Measurements from ENCODE around the gene ILF3.

ILF3 gene

DNA sequence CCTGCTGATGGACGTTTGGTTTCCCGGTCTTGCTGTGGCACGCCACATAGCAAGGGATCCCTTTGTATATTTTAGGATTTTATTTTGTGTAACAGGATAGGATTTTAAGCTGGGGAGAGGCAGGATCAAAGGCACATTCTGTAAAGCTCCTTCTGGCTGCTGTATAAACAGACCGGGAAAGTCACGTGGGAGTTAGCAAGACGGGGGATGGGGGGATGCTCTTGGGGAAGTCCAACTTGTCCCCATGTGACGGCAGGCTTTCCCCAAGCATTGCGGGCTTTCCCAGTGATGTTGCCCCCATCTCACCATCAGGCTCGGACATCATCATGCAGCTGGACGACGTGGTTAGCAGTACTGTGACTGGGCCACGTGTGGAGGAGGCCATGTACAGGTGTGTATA lies 52.8 kb downstream of the ILF3 start:
- DNase-seq: no peak

GRCh38 chr19:10707440-10707839 lies 53.3 kb downstream of the ILF3 start:
- DNase-seq: no peak

DNA sequence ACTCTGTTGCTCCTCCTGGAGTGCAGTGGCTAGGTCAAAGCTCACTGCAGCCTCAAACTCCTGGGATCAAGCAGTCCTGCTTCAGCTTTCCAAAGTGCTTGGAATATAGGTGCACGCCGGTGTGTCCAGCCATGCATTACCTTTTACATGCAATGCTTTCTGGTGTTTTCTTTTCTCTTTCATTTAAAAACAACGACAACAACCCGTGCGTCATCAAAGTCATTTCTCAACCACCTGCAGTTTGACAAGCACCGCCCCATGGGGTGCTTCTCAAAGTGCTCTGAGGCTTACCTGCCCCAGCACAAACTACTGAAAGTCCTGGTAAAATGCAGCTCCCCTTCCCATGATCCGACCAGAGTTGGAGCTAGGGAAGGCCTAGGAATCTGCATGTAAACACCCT lies 54.1 kb downstream of the ILF3 start:
- DNase-seq: no peak

DNA sequence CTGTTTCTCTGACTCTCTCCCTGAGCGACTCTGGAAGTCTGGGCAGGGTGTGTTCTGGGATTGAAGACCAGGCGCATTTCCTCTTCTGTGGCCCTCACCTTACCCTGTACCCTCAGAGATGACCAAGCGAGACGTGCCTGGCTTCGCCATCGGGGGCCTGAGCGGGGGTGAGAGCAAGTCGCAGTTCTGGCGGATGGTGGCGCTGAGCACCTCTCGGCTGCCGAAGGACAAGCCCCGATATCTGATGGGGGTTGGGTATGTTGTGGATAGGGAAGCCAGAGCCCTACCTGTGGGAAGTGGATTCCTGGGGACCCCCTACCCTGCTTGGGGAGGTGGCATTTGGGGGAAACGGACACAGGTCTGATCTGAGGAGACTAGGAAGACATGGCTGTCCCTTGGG lies 57.9 kb downstream of the ILF3 start:
- no peak for DNase-seq

DNA sequence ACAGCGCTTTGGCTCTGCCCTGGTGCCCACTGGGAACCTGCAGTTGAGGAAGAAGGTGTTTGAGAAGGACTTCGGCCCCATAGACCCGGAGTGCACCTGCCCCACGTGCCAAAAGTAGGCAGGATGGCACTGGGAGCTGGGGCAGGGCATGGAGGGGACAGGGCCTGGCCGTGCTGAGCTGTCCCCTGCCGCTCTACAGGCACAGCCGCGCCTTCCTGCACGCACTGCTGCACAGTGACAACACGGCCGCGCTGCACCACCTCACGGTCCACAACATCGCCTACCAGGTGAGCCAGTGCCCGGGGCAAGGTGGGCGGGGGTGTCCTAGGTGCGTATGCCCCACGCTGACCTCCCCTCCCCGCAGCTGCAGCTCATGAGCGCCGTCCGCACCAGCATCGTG lies 58.6 kb downstream of the ILF3 start:
- DNase-seq: no peak

DNA sequence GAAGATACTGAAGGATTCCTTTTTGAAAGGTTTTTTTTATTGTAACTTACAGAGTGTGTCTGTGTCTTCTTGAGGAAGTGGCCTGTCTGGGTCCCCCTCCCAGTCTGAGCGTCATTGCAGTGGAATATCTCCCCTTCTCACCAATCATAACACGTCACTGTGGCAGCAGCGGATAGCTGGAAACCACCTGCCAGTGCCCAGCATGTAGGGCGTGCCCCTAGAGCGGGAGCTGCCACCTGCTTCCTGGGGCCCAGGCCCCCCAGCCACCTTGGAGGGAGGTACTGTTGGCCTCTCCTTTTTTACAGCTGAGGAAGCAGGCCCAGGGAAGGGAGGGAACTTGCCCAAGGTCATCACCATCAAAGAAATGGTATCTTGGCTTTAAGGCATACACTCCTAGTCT lies 59.2 kb downstream of the ILF3 start:
- no peak for DNase-seq

- DNase-seq: no peak
Observed at GRCh38 chr19:10717054-10717355, 62.9 kb downstream of the ILF3 start.

DNA sequence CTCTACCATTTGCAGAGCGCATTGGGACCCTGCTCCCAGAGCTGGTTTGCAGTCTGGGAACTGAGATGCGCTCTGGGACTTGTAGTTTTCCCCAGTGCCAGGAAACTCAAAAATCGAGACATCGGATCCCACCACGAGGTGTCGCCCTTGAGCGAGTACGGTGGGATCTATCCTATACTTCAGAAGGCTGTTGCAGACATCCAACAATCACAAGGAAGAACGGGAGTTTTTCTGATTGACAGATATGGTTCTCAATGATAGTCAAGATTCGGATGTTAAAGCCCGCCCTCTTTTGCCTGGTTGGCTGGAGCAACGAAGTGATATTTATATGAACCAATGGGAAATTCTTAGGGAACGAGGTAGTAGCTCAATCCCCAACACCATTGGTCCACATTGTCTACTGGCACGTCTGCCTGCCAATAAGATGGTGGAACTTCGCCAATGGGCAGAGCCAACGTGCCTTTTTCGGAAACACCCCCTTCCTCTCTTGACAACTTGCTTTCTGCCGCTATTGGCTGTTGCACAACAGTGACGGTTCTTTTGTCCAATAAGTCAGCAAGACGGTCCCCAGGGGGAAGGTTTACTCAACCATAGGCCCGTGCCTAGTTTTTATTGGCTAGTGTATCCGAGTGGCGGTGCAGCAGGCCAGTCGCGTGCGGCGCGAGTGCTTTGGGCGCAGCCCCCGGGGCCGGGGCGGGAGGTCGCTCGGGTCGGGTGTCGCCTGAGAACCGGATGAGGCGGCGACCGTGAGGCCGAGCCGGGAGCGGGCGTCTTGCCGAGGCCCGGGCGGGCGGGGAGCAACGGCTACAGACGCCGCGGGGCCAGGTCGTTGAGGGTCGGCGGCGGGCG lies 63.4 kb downstream of the ILF3 start, which contains the start of gene DNM2:
Gene DNM2 (plus strand): TSS at position 724 of the 849 bp plus-strand sequence. CDS start 164 bp downstream, outside the sequence.
- DNase-seq: peak; percentile 100

DNA sequence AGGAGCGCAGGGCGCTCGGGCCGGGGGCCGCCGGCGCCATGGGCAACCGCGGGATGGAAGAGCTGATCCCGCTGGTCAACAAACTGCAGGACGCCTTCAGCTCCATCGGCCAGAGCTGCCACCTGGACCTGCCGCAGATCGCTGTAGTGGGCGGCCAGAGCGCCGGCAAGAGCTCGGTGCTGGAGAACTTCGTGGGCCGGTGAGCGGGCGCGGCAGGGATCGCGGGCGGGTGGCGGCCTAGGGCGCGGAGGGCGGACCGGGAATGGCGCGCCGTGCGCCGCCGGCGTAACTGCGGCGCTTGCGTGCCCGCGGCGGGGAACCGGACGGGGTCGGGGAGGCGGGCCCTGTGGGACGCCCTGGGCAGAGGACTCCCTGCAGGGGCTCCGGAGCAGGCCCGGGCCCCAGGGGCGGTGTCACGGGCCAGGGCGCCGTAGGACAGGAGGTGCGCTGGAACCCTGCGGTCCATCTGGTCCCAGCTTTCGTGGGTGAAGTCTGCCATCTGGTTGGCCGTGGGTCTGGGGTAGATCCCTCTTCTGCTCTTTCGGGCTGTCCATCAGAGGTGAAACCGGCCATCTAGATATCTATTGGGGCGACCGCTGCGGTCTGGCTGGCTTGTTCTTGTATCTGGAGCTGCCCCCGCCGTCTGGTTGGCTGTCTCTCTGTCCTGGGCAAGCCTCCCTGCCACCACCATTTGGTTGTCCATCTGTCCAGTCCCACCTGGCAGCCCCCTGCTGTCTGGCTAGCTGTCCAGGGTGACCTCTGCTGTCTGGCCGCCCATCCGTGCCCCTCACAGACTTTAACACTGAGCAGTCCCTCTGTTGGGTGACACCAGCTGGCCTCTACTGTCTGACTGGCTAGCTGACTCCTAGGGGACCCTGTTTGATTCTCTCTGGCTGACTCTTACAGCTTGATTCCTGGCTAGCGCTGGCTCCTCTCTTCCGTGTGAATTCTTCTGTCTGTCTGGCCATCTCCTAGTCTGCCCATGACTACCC lies 64.4 kb downstream of the ILF3 start:
- peak; percentile 44 for DNase-seq

DNA sequence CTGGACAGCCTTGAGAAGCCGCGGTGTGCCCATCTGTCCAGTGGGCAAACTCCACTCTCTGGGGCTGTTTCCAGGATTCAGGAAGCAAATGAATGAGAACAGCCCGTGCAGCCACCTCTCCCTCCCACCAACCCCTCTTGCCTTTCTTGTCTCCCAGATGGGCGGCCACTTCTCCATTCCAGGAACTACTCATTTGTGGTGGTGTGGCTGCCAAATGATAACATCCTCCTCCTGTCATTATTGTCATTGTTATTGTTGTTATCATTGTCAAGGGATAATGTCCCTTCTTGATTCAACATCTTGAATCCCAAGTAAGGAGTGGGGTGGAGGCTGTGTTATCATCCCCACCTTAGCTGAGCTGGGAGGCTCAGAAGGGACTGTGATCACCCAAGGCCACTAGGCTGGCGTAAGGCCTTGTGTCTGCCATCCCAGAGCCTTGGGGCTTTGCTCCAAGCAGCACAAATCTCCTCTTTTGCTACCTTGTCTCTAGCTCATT lies 65.4 kb downstream of the ILF3 start:
- DNase-seq: no peak

- no peak for DNase-seq
Observed at GRCh38 chr19:10720607-10721125, 66.5 kb downstream of the ILF3 start.

- no peak for DNase-seq
Observed at GRCh38 chr19:10723591-10723990, 69.4 kb downstream of the ILF3 start.

- no peak for DNase-seq
Observed at GRCh38 chr19:10724573-10725071, 70.5 kb downstream of the ILF3 start.

- DNase-seq: no peak
Observed at GRCh38 chr19:10725415-10725814, 71.3 kb downstream of the ILF3 start.

DNA sequence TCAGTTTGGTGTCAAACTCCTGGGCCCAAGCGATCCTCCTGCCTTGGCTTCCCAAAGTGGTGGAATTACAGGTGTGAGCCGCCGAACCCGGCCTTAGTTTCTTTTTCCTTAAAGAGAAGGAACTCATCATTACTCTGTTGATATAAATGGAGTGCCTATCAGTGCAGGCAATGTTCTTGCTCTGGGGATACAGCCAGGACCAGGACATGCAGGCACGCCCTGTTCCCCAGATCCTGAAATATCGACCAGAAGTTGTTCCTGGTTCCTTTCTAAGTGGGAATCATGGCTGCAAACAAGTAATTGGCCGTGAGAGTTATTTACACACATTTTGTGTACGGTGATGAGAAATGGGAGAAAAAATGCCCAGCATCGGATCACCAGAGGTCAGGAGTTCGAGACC lies 72.1 kb downstream of the ILF3 start:
- DNase-seq: no peak

DNA sequence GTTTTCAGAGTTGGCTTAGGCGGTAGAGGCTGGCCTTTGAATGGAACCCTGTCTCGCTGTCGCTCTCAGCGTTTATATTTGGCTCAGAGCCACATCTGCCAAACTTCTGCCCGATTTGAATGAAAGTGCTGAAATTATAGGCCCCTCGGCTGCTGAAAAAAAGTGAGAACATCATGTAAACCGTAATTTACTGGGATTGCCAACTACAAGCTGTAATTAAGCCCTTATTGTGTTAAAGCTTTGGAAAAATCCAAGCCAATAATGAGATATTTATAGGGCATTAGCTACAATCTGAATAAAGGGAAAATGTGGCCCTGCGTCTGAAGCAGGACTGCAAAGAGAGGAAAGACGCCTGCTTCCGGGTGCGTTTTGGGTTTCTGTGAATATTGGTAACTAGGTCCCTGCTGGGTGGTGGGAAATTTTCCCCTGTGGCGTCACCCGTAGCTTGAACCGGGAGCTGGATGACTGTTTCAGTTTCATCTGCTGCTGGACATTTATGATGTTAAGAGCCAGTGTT lies 73.6 kb downstream of the ILF3 start:
- no peak for DNase-seq

DNA sequence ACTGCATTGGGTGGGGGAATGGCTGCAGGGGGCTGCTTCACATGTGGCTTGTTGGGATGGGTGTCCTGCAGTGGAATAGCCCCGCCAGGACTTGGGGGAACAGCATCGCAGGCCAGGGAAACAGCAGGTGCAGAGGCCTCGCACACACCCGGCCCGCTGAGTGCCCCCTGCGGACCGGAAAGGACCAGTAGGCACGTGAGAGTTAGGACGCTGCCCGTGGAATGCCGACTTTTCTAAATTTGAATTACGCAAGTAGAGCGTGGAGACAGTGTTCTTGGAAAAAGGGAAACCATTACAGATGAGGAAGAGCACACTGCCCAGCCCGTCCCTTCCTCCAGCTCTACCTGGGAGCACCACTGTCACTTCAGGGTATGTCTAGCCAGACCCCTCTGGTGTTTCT lies 75.3 kb downstream of the ILF3 start:
- DNase-seq: no peak

DNA sequence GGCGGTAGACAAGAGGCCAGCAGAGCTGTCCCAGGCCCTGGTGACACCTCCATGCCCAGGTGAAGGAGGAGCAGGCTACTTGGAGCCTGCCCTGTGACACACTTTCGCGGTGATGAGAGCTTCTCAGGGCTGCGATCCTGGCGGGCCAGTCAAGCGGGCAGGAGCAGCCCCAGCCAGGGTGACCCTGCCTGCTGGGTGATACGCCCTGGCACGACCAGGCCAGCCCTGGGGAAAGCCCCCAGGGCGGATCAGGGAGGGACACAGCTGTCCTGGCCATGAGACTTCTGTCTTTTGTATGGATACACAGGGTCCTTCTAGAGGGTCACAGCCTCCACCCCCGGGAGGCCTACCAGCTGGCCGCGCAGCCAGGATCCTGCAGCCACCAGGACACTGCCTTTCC lies 76.8 kb downstream of the ILF3 start:
- no peak for DNase-seq

DNA sequence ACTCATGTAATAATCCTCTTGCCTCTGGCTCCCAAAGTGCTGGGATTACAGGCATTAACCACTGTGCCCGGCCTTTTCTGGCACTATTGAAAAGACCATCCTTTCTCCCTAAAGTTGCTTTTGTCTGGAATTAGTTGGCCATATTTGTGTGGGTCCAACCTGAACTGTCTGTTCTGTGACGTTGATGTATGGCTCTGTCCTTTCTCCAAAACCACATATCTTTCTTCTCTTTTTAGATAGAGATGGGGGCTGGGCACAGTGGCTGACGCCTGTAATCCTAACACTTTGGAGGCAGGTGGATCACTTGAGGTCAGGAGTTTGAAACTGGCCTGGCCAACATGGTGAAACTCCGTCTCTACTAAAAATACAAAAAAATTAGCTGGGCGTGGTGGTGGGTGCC lies 81.6 kb downstream of the ILF3 start:
- DNase-seq: no peak

DNA sequence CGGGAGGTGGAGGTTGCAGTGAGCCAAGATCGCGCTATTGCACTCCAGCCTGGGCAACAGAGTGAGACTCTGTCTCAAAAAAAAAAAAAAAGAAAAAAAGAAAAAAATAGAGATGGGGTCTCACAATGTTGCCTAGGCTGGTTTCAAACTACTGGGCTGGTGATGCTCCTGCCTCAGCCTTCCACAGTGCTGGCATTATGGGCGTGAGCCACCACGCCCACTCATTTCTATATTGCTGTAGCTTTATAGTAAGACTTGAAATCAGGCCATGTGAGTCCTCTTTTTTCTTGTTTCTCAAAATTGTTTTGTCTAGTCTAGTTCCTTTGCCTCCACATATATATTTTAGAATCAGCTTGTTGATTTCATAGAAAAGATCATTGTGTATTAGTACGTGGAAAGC lies 82.0 kb downstream of the ILF3 start:
- DNase-seq: no peak

GRCh38 chr19:10736916-10737551 lies 82.9 kb downstream of the ILF3 start:
- DNase-seq: no peak

DNA sequence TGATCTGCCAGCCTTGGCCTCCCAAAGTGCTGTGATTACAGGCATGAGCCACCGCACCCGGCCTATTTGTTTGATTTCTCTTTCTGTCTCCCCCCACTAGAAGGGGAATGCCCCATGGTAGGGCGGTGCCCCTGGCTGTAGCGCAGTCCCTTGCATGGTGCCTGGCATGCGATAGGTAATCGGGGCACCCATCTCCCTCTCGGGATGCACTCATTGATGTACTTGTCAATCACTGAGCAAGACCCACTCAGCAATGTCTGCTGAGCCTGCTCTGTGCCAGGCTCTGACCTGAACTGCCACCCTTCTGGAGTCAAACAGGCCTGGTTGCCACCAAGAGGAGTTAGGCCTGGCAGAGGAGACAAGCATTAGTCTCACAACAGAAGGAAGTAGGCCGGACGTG lies 83.6 kb downstream of the ILF3 start:
- DNase-seq: no peak

DNA sequence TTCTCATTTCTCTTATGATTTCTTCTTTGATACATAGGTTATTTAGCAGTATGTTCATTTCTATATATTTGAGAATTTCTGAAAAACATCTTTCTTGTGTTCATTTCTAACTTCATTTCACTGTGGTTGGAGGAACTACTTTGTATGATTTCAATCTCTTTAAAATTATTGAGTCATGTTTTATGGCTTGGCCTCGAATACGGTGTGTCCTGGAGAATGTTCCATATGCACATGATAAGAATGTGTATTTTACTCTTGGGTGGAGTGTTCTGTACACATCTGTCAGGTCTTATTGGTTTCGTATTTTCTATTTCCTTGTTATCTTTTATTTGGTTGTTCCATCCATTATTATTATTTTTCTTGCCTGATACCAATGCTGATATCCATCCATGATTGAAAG lies 86.7 kb downstream of the ILF3 start:
- no peak for DNase-seq
